Measurements from ENCODE around the gene PLCL1.

DNA sequence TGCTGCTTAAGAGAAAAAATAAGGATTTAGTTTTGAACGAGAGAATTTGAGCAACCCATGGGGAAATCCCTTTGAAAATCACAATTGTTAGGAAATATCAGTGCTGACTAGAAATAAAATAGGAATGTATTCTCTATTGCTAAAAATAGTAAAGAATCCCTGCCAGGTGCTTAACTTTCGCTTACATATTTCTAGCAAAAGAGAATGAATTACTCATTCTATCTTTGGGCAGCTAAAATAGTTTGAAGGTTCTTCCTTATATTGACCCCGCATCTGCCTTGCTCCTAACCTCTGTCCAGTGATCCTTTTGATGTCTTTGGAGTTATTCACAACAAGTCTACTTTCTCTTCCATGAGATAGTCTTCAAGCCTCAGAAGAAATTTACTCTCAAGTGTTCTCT lies 103.8 kb downstream of the PLCL1 start:
- TF ChIP-seq, protein P1, sequence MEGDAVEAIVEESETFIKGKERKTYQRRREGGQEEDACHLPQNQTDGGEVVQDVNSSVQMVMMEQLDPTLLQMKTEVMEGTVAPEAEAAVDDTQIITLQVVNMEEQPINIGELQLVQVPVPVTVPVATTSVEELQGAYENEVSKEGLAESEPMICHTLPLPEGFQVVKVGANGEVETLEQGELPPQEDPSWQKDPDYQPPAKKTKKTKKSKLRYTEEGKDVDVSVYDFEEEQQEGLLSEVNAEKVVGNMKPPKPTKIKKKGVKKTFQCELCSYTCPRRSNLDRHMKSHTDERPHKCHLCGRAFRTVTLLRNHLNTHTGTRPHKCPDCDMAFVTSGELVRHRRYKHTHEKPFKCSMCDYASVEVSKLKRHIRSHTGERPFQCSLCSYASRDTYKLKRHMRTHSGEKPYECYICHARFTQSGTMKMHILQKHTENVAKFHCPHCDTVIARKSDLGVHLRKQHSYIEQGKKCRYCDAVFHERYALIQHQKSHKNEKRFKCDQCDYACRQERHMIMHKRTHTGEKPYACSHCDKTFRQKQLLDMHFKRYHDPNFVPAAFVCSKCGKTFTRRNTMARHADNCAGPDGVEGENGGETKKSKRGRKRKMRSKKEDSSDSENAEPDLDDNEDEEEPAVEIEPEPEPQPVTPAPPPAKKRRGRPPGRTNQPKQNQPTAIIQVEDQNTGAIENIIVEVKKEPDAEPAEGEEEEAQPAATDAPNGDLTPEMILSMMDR (IDR thresholded peaks at IDR 0.05; ENCODE audit: low read length): no peak
- TF ChIP-seq EZH2 (optimal IDR thresholded peaks at IDR 0.05; ENCODE audit: low read depth, low read length): no peak
